ENCODE results near the gene ARMC8. TPM values are rescaled to one million over a fixed set of nuclear protein-coding genes. Genes with fewer than 3 reads are reported as not detected.

Gene ARMC8
- total RNA-seq, 1 donor from 2014 or later = 33.2 TPM

DNA sequence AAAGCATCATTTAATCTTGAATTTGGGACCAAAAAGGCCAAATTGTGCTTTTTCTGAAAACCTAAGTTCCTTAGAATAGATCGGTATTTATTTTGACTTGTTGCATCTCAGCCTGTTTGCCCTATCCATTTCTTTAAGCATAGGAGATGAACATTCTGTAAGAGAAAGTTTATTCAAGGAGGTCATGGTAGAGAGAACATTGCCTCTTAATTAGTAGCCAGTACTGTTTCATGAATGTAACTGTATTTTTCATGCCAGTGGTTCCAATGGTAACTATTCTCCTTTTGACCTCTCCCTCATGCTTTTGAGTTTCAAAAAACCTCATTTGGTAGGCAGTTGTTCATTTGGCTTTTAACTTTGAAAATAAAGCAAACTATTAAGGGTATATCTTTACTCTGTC lies 55.4 kb downstream of the ARMC8 start:
- Histone ChIP-seq H3K79me2 (ENCODE audit: insufficient read depth, low read length) (no peaks in the 10 kb centered on the region), H3K9ac (ENCODE audit: low read length) (no peak overlapping the region), H2AFZ (ENCODE audit: low read depth, low read length) (no peak overlapping the region), H4K20me1 (ENCODE audit: insufficient read depth, low read length) (no peaks in the 10 kb centered on the region), H3K27me3 (ENCODE audit: insufficient read depth, low read length) (no peaks in the 10 kb centered on the region), H3K4me3 (ENCODE audit: insufficient read depth, low read depth, low read length) (no peak overlapping the region), H3K4me1 (ENCODE audit: insufficient read depth, low read length) (no peaks in the 10 kb centered on the region), H3K36me3 (ENCODE audit: insufficient read depth, low read length) (peaks cover 23% of the 10 kb centered on the region), H3K9me3 (ENCODE audit: insufficient read depth, low read depth, low read length) (no peaks in the 10 kb centered on the region), H3K27ac (ENCODE audit: low read depth, low read length) (no peak overlapping the region), H3K4me2 (ENCODE audit: low read length) (no peak overlapping the region)
- peaks cover 8% of the 10 kb centered on the region for H3K36me3 Mint-ChIP-seq (ENCODE audit: low read depth, unreplicated experiment)
- no peak for FAIRE-seq
- no peaks in the 10 kb centered on the region for H3K27me3 Mint-ChIP-seq (ENCODE audit: low read depth, unreplicated experiment)
- TF ChIP-seq, protein P1, sequence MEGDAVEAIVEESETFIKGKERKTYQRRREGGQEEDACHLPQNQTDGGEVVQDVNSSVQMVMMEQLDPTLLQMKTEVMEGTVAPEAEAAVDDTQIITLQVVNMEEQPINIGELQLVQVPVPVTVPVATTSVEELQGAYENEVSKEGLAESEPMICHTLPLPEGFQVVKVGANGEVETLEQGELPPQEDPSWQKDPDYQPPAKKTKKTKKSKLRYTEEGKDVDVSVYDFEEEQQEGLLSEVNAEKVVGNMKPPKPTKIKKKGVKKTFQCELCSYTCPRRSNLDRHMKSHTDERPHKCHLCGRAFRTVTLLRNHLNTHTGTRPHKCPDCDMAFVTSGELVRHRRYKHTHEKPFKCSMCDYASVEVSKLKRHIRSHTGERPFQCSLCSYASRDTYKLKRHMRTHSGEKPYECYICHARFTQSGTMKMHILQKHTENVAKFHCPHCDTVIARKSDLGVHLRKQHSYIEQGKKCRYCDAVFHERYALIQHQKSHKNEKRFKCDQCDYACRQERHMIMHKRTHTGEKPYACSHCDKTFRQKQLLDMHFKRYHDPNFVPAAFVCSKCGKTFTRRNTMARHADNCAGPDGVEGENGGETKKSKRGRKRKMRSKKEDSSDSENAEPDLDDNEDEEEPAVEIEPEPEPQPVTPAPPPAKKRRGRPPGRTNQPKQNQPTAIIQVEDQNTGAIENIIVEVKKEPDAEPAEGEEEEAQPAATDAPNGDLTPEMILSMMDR (IDR thresholded peaks at IDR 0.05; ENCODE audit: insufficient read depth, low read depth, low read length) = no peak
- TF ChIP-seq EZH2 (IDR thresholded peaks at IDR 0.05; ENCODE audit: insufficient read depth, low read length) = no peak
- H3K9me3 Mint-ChIP-seq (ENCODE audit: unreplicated experiment) = no peaks in the 10 kb centered on the region
- H3K27ac Mint-ChIP-seq (ENCODE audit: unreplicated experiment) = no peak overlapping the region
- H3K4me1 Mint-ChIP-seq (ENCODE audit: low read depth, unreplicated experiment) = no peaks in the 10 kb centered on the region
- no peak overlapping the region for H3K4me3 Mint-ChIP-seq (ENCODE audit: unreplicated experiment)
- no peak for DNase-seq (ENCODE audit: low read depth)

DNA sequence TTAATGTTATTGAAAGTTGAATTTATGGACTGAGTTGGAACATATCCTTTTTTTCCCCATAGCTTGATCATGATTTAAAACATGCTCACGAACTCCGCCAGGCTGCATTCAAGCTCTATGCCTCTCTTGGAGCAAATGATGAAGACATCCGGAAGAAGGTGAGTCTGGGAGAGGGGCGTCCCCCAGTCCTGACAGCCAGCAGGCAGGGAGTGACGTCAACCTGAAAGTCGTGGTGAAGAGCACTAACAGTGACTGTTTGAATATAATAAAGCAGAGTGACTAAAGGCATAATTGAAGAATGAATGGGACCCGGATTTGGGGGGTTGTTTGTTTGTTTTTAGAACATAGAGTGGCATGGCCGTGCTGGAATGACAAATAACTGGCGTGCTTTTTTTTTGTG lies 57.9 kb downstream of the ARMC8 start:
- H3K9me3 ChIP-seq (ENCODE audit: insufficient read depth, low read depth, low read length) = no peaks in the 10 kb centered on the region
- H3K27me3 ChIP-seq (ENCODE audit: insufficient read depth, low read length) = no peaks in the 10 kb centered on the region
- no peak for DNase-seq (ENCODE audit: low read depth)
- no peaks in the 10 kb centered on the region for H3K79me2 ChIP-seq (ENCODE audit: insufficient read depth, low read length)
- Mint-ChIP-seq H3K27me3 (ENCODE audit: low read depth, unreplicated experiment) (no peaks in the 10 kb centered on the region), H3K36me3 (ENCODE audit: low read depth, unreplicated experiment) (peaks cover 11% of the 10 kb centered on the region), H3K4me3 (ENCODE audit: unreplicated experiment) (no peak overlapping the region), H3K9me3 (ENCODE audit: unreplicated experiment) (no peaks in the 10 kb centered on the region), H3K27ac (ENCODE audit: unreplicated experiment) (no peak overlapping the region), H3K4me1 (ENCODE audit: low read depth, unreplicated experiment) (no peaks in the 10 kb centered on the region)
- no peak for FAIRE-seq
- H3K4me1 ChIP-seq (ENCODE audit: insufficient read depth, low read length) = no peaks in the 10 kb centered on the region
- no peak overlapping the region for H2AFZ ChIP-seq (ENCODE audit: low read depth, low read length)
- H4K20me1 ChIP-seq (ENCODE audit: insufficient read depth, low read length) = no peaks in the 10 kb centered on the region
- H3K9ac ChIP-seq (ENCODE audit: low read length) = no peak overlapping the region
- no peak overlapping the region for H3K27ac ChIP-seq (ENCODE audit: low read depth, low read length)
- H3K4me2 ChIP-seq (ENCODE audit: low read length) = no peak overlapping the region
- TF ChIP-seq, protein P1 (IDR thresholded peaks at IDR 0.05; ENCODE audit: insufficient read depth, low read depth, low read length) = no peak
- no peak for TF ChIP-seq EZH2 (IDR thresholded peaks at IDR 0.05; ENCODE audit: insufficient read depth, low read length)
- no peak overlapping the region for H3K4me3 ChIP-seq (ENCODE audit: insufficient read depth, low read depth, low read length)
- H3K36me3 ChIP-seq (ENCODE audit: insufficient read depth, low read length) = peaks cover 10% of the 10 kb centered on the region

DNA sequence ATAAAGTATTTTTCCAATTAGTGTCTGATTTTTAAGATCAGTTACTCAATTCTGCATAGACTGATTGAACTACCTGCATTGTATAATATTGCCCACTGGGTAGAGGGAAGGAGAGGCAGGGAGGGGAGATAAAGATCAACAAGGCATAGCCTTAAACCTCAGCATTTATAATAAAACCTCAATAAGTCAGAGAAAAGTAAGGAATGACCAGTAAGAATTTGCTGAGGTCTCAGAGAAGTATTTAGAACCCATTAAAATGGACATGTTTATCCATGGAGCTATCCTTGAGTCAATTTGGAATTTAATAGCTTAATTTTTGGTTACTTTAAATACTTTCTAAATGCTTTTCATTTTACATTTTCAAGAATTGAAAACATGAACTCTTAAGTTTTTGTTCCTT lies 62.5 kb downstream of the ARMC8 start:
- DNase-seq (ENCODE audit: low read depth) (no peak), FAIRE-seq (no peak)
- H3K4me2 ChIP-seq (ENCODE audit: low read length) = no peak overlapping the region
- no peak overlapping the region for H3K9ac ChIP-seq (ENCODE audit: low read length)
- no peak for TF ChIP-seq EZH2 (IDR thresholded peaks at IDR 0.05; ENCODE audit: insufficient read depth, low read length)
- TF ChIP-seq, protein P1 (IDR thresholded peaks at IDR 0.05; ENCODE audit: insufficient read depth, low read depth, low read length) = no peak
- no peak overlapping the region for H3K4me3 ChIP-seq (ENCODE audit: insufficient read depth, low read depth, low read length)
- no peaks in the 10 kb centered on the region for H3K9me3 ChIP-seq (ENCODE audit: insufficient read depth, low read depth, low read length)
- Mint-ChIP-seq H3K27ac (ENCODE audit: unreplicated experiment) (no peak overlapping the region), H3K9me3 (ENCODE audit: unreplicated experiment) (no peaks in the 10 kb centered on the region), H3K4me3 (ENCODE audit: unreplicated experiment) (no peak overlapping the region), H3K4me1 (ENCODE audit: low read depth, unreplicated experiment) (peaks cover 6% of the 10 kb centered on the region), H3K36me3 (ENCODE audit: low read depth, unreplicated experiment) (peaks cover 11% of the 10 kb centered on the region), H3K27me3 (ENCODE audit: low read depth, unreplicated experiment) (no peaks in the 10 kb centered on the region)
- H3K4me1 ChIP-seq (ENCODE audit: insufficient read depth, low read length) = no peaks in the 10 kb centered on the region
- no peaks in the 10 kb centered on the region for H3K27me3 ChIP-seq (ENCODE audit: insufficient read depth, low read length)
- no peak overlapping the region for H3K27ac ChIP-seq (ENCODE audit: low read depth, low read length)
- H4K20me1 ChIP-seq (ENCODE audit: insufficient read depth, low read length) = no peaks in the 10 kb centered on the region
- peaks cover 3% of the 10 kb centered on the region for H3K36me3 ChIP-seq (ENCODE audit: insufficient read depth, low read length)
- H2AFZ ChIP-seq (ENCODE audit: low read depth, low read length) = no peak overlapping the region
- H3K79me2 ChIP-seq (ENCODE audit: insufficient read depth, low read length) = no peaks in the 10 kb centered on the region
